ENCODE data around the gene CELSR3.

- TF ChIP-seq REST (IDR thresholded peaks at IDR 0.05; ENCODE audit: low read depth) (no peak), USF1 (IDR thresholded peaks at IDR 0.05) (no peak), MAX (IDR thresholded peaks at IDR 0.05) (no peak), RAD21 (IDR thresholded peaks at IDR 0.05; ENCODE audit: low read depth) (no peak)
Measured at GRCh38 chr3:48696601-48697000, 33.9 kb upstream of the CELSR3 start.
